Mesendoderm (in vitro differentiated cells): Measurements from ENCODE around the gene KIAA1217.
A peak's percentile ranks its signal among the peaks of the same experiment; 100 is the strongest.
"Not testable (repeated sequence)": the region's sequence is repeated elsewhere in the genome, so short reads cannot be mapped to it uniquely, and the experiment has no call there.

Source experiments
- DNase-seq: peaks from one replicate; pipeline ENCODE4 v3.0.0; 2013
- H2AK5ac ChIP-seq: 2 replicates; pipeline ENCODE4 v1.6.1; 2013; ENCODE audit warnings: low read length, inconsistent platforms
- H2BK120ac ChIP-seq: 2 replicates; pipeline ENCODE4 v1.6.1; 2013; ENCODE audit warnings: low read depth, mild to moderate bottlenecking, low read length, moderate library complexity, mixed read lengths
- H2BK15ac ChIP-seq: replicated peaks from 2 replicates; pipeline ENCODE4 v1.6.1; 2013; ENCODE audit warnings: low read depth, mild to moderate bottlenecking, moderate library complexity
- H2BK5ac ChIP-seq: 2 replicates; pipeline ENCODE4 v1.6.1; 2013; ENCODE audit warnings: low read length, inconsistent platforms
- H3K18ac ChIP-seq: 2 replicates; pipeline ENCODE4 v1.6.1; 2013; ENCODE audit warnings: mild to moderate bottlenecking, low read length, mixed read lengths
- H3K23ac ChIP-seq: one replicate; pipeline ENCODE4 v1.6.1; 2013; ENCODE audit warnings: low read length
- H3K27ac ChIP-seq: 2 replicates; pipeline ENCODE4 v1.5.1; 2013; ENCODE audit warnings: low read depth, mild to moderate bottlenecking, inconsistent platforms, low read length, moderate library complexity
- H3K27me3 ChIP-seq: 2 replicates; pipeline ENCODE4 v1.6.1; 2013; ENCODE audit warnings: low read length, control low read depth, mild to moderate bottlenecking, inconsistent platforms; ENCODE audit not compliant: insufficient read depth, poor library complexity
- H3K36me3 ChIP-seq: 2 replicates; pipeline ENCODE4 v1.6.1; 2013; ENCODE audit warnings: low read length, inconsistent platforms; ENCODE audit not compliant: control insufficient read depth, insufficient read depth
- H3K4ac ChIP-seq: one replicate; pipeline ENCODE4 v1.6.1; 2013; ENCODE audit warnings: low read depth, mild to moderate bottlenecking, low read length, moderate library complexity
- H3K4me1 ChIP-seq: 2 replicates; pipeline ENCODE4 v1.6.1; 2013; ENCODE audit warnings: low read depth, low read length, inconsistent platforms; ENCODE audit not compliant: control insufficient read depth
- H3K4me2 ChIP-seq: 2 replicates; pipeline ENCODE4 v1.6.1; 2013; ENCODE audit warnings: low read length
- H3K4me3 ChIP-seq: 2 replicates; pipeline ENCODE4 v1.5.1; 2013; ENCODE audit warnings: mild to moderate bottlenecking, low read length
- H3K56ac ChIP-seq: one replicate; pipeline ENCODE4 v1.6.1; 2013; ENCODE audit warnings: low read length
- H3K79me1 ChIP-seq: 2 replicates; pipeline ENCODE4 v1.6.1; 2013; ENCODE audit warnings: low read length, inconsistent platforms
- H3K79me2 ChIP-seq: 2 replicates; pipeline ENCODE4 v1.6.1; 2013; ENCODE audit warnings: mild to moderate bottlenecking, low read length; ENCODE audit not compliant: control insufficient read depth, insufficient read depth
- H3K9ac ChIP-seq: 2 replicates; pipeline ENCODE4 v1.6.1; 2013; ENCODE audit warnings: low read length, inconsistent platforms
- H4K5ac ChIP-seq: one replicate; pipeline ENCODE4 v1.6.1; 2013; ENCODE audit warnings: low read length
- H4K8ac ChIP-seq: one replicate; pipeline ENCODE4 v1.6.1; 2013; ENCODE audit warnings: low read depth, mild to moderate bottlenecking, control low read depth, low read length, moderate library complexity
- WGBS: extraction: QIAGEN DNeasy Blood & Tissue Kit; methylation state at CpG from one replicate; pipeline ENCODE4 v1.1.7; 2013; ENCODE audit warnings: low lambda C conversion rate, missing lambda C conversion rate; ENCODE audit not compliant: insufficient coverage; ENCODE audit errors: extremely low coverage; 5-methylcytosine and 5-hydroxymethylcytosine counted together

Gene KIAA1217

DNA sequence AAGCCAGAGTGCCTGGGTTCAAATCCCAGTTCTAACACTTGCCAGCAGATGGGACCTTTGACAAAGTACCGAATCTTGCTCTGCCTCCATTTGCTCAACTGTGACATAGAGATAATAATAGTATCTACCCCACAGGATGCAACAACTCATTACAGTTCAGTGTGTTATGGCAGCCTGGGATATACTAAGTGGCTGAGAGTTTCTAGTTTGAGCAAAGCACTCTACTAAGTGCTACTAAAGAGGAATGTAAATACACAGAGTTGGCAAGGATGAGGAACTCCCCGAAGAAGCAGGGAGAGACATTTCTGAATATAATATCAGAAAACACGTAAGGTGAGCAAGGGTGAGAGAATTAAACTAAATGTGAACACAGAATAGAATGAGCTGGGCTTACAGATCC, 271.5 kb downstream of the KIAA1217 start:
- no peak overlapping the region for H3K56ac ChIP-seq
- DNase-seq, result no peak
- no peak overlapping the region for H2BK15ac ChIP-seq

DNA sequence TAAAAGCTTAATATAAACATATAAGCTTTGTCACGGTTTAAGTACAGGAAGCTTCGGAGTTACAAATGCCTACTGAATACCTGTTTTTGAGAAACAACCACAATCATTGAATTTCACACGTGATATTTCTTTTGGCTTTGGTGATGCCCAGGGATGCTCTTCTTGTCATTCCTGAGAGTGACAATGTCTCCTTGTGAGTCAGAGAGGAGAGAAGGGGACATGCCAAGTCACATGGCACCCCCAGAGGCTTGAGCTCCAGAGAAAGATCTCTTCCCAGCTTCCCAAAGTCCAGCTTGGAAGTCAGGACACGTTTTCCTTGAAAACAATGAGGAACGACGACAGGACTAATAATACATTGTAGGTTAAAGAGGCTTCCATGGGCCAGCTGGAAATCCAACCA, 272.3 kb downstream of the KIAA1217 start:
- Histone ChIP-seq H3K79me1 (no peaks in the 10 kb centered on the region), H2BK15ac (no peak overlapping the region), H3K4me2 (no peak overlapping the region), H3K36me3 (no peaks in the 10 kb centered on the region), H3K18ac (no peak overlapping the region), H3K79me2 (no peaks in the 10 kb centered on the region), H3K27ac (no peak overlapping the region), H2BK5ac (no peak overlapping the region), H2AK5ac (no peak overlapping the region), H4K8ac (no peak overlapping the region), H3K27me3 (no peaks in the 10 kb centered on the region), H3K4me1 (no peaks in the 10 kb centered on the region), H3K56ac (no peak overlapping the region), H3K23ac (no peak overlapping the region), H3K4ac (no peak overlapping the region), H3K4me3 (no peak overlapping the region), H2BK120ac (no peak overlapping the region), H3K9ac (no peak overlapping the region), H4K5ac (no peak overlapping the region)
- WGBS, result no CpG with 5 or more reads among the region's 6 CpGs
- DNase-seq, result no peak

More for the DNA sequence above, 271.5 kb downstream of the KIAA1217 start:
- Histone ChIP-seq H2BK120ac (no peak overlapping the region), H3K23ac (no peak overlapping the region), H3K9ac (no peak overlapping the region), H3K4me3 (no peak overlapping the region), H2BK5ac (no peak overlapping the region), H3K4me2 (no peak overlapping the region), H3K4me1 (no peaks in the 10 kb centered on the region), H2AK5ac (no peak overlapping the region), H3K36me3 (no peaks in the 10 kb centered on the region), H3K4ac (no peak overlapping the region), H4K5ac (no peak overlapping the region), H3K79me2 (no peaks in the 10 kb centered on the region), H3K27me3 (no peaks in the 10 kb centered on the region), H3K18ac (no peak overlapping the region), H3K79me1 (no peaks in the 10 kb centered on the region), H3K27ac (no peak overlapping the region), H4K8ac (no peak overlapping the region)
- no CpG with 5 or more reads among the region's 3 CpGs for WGBS

DNA sequence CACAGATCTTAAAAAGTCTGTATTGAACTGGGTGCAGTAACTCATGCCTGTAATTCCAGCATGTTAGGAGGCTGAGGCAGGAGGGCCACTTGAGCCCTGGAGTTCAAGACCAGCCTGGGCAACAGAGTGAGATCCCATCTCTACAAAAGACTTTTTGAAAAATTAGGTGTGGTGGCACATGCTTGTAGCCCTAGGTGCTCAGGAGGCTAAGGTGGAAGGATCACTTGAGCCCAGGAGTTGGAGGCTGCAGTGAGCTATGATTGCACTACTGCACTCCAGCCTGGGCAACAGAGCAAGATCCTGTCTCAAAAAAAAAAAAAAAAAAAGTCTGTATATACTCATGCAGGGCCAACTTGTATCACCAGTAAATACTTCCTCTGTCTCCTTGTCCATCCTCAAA, 273.8 kb downstream of the KIAA1217 start:
- not testable (repeated sequence) for H3K4ac ChIP-seq, H3K4me2 ChIP-seq, H2AK5ac ChIP-seq, H3K9ac ChIP-seq, H4K5ac ChIP-seq, H3K79me1 ChIP-seq, H3K27ac ChIP-seq, H3K18ac ChIP-seq, H3K27me3 ChIP-seq, H3K4me3 ChIP-seq, H3K79me2 ChIP-seq, H3K36me3 ChIP-seq, H2BK120ac ChIP-seq, H3K56ac ChIP-seq, H3K4me1 ChIP-seq, DNase-seq, H2BK15ac ChIP-seq, H2BK5ac ChIP-seq, H4K8ac ChIP-seq, H3K23ac ChIP-seq

DNA sequence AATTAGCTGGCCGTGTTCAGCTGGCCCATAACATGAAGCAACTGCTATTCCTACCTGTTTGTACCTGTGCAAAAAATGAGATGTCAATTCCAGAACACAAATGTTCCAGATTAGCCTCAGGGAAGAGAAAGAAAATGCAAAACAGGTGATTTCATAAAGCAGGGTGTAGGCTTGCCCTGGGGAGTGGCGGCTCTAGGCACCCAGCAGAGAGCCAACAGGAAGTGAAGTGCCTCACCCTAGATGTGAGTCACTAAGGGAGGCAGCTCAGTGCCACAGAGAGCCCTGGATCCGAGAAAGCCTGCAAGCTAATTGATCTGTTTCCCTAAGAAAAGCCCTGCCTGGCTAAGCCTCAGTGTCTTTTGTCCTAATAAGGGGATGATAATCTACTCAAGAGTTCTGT, 274.8 kb downstream of the KIAA1217 start:
- H4K8ac ChIP-seq, result no peak overlapping the region
- H3K4me3 ChIP-seq, result no peak overlapping the region
- no peak overlapping the region for H3K27ac ChIP-seq
- no peak overlapping the region for H3K23ac ChIP-seq
- H4K5ac ChIP-seq, result no peak overlapping the region
- H2AK5ac ChIP-seq, result no peak overlapping the region
- no peaks in the 10 kb centered on the region for H3K79me1 ChIP-seq
- H3K4ac ChIP-seq, result no peak overlapping the region
- no peak overlapping the region for H2BK120ac ChIP-seq
- no peak overlapping the region for H3K9ac ChIP-seq
- no CpG with 5 or more reads among the region's 3 CpGs for WGBS
- no peaks in the 10 kb centered on the region for H3K4me1 ChIP-seq
- no peak overlapping the region for H3K56ac ChIP-seq
- no peak overlapping the region for H2BK15ac ChIP-seq
- no peaks in the 10 kb centered on the region for H3K79me2 ChIP-seq
- no peak overlapping the region for H3K4me2 ChIP-seq
- H2BK5ac ChIP-seq, result no peak overlapping the region
- no peak overlapping the region for H3K18ac ChIP-seq
- H3K27me3 ChIP-seq, result no peaks in the 10 kb centered on the region
- H3K36me3 ChIP-seq, result no peaks in the 10 kb centered on the region
- peak; percentile 78 for DNase-seq

DNA sequence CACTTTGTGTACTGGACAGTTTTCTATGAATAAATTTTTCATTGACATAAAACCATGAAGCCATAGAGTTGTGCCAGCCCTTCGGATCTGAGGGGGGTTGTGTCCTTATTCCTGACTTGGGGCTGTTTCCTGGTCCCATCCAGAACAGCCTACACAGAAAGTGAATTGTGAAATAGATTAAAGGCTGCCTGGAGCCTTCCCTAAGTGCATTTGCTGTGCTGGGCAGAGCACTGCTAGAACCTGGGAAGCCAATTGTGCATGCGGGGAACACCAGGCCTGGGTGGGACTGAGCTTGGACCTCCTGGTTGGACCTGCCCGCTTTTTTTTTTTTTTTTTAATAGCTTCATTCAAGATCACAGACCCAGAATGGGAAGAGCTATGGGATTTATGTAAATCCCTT, 275.8 kb downstream of the KIAA1217 start:
- WGBS, result no CpG with 5 or more reads among the region's 3 CpGs
- H2BK120ac ChIP-seq, result no peak overlapping the region

DNA sequence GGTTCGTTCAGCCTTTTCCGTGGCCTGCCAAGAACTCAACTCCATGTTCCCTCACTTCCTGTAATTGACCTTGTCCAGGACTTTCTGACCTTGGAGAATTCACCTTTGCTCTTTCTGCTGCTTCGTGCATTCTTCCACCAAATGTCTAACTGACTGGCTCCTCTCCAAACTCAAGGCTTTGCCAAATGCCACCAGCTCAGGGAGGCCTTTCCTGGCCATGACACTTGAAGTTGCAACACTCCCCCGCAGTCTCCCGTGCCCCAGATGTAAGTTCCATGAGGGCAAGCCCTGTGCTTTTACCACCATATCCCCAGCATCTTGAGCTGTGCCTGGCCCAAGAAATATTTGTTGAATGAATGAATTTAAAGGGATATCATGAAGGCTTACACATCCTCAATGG, 276.4 kb downstream of the KIAA1217 start:
- Histone ChIP-seq H3K4ac (no peak overlapping the region), H3K4me2 (no peak overlapping the region)

More for the DNA sequence above, 275.8 kb downstream of the KIAA1217 start:
- H3K4ac ChIP-seq, result no peak overlapping the region
- no peak overlapping the region for H3K18ac ChIP-seq
- H3K36me3 ChIP-seq, result no peaks in the 10 kb centered on the region
- H3K4me3 ChIP-seq, result no peak overlapping the region
- no peak overlapping the region for H3K56ac ChIP-seq
- no peak overlapping the region for H2BK5ac ChIP-seq
- no peaks in the 10 kb centered on the region for H3K79me1 ChIP-seq
- H3K79me2 ChIP-seq, result no peaks in the 10 kb centered on the region
- no peak overlapping the region for H2AK5ac ChIP-seq
- H3K4me1 ChIP-seq, result no peaks in the 10 kb centered on the region
- no peak overlapping the region for H3K27ac ChIP-seq
- no peak overlapping the region for H2BK15ac ChIP-seq
- DNase-seq, result no peak
- no peak overlapping the region for H4K5ac ChIP-seq
- H3K23ac ChIP-seq, result no peak overlapping the region
- H3K9ac ChIP-seq, result no peak overlapping the region
- H3K27me3 ChIP-seq, result no peaks in the 10 kb centered on the region
- H4K8ac ChIP-seq, result no peak overlapping the region
- H3K4me2 ChIP-seq, result no peak overlapping the region

More for the DNA sequence above, 276.4 kb downstream of the KIAA1217 start:
- Histone ChIP-seq H3K4me1 (no peaks in the 10 kb centered on the region), H3K79me1 (no peaks in the 10 kb centered on the region), H2AK5ac (no peak overlapping the region), H3K27me3 (no peaks in the 10 kb centered on the region), H4K8ac (no peak overlapping the region), H3K4me3 (no peak overlapping the region), H3K18ac (no peak overlapping the region), H3K27ac (no peak overlapping the region), H2BK120ac (no peak overlapping the region), H2BK15ac (no peak overlapping the region), H2BK5ac (no peak overlapping the region), H3K56ac (no peak overlapping the region), H3K9ac (no peak overlapping the region), H3K36me3 (no peaks in the 10 kb centered on the region), H3K79me2 (no peaks in the 10 kb centered on the region), H3K23ac (no peak overlapping the region), H4K5ac (no peak overlapping the region)
- no peak for DNase-seq
- no CpG with 5 or more reads among the region's 5 CpGs for WGBS
